Prostate gland (tissue), 2 donors: Measurements from ENCODE around the gene TWF2.

Source experiments
- POLR2AphosphoS5 ChIP-seq: sonication (generic); formaldehyde crosslinking; IDR thresholded peaks from one replicate; pipeline ENCODE4 v1.6.1; 2017; ENCODE audit warnings: antibody characterized with exemption
- TF ChIP-seq, protein P1 (sequence below), 4 experiments: fragments of 200-600 bp in 2 of 4; fragments of 450-650 bp in 2 of 4; sonication (generic) in 2 of 4; IDR thresholded peaks; 1 replicate in 3 of 4; 2 replicates in 1 of 4; pipeline ENCODE4 v1.5.1; 2016 to 2019; ENCODE audit warnings: antibody characterized with exemption in 4 of 4, mild to moderate bottlenecking in 2 of 4, moderate library complexity in 2 of 4

DNA sequence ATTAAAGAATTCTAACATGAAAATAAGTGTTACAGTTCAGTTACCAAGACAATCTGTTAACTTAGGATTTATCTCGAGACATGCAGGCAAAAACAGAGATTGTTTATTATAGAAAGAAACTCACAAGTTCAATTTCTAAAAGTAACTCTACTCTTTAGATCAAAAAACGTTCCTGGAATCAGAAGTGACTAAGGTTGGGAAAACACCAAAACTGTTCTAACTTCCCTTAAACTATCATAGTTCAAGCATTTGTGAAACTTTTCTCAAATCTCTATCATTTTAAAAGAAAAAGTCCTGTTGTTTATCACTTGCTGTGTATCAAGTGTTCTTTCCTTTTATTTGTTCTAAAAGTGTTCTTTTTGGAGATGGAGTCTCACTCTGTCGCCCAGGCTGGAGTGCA, 30.8 kb upstream of the TWF2 start:
- TF ChIP-seq, protein P1, sequence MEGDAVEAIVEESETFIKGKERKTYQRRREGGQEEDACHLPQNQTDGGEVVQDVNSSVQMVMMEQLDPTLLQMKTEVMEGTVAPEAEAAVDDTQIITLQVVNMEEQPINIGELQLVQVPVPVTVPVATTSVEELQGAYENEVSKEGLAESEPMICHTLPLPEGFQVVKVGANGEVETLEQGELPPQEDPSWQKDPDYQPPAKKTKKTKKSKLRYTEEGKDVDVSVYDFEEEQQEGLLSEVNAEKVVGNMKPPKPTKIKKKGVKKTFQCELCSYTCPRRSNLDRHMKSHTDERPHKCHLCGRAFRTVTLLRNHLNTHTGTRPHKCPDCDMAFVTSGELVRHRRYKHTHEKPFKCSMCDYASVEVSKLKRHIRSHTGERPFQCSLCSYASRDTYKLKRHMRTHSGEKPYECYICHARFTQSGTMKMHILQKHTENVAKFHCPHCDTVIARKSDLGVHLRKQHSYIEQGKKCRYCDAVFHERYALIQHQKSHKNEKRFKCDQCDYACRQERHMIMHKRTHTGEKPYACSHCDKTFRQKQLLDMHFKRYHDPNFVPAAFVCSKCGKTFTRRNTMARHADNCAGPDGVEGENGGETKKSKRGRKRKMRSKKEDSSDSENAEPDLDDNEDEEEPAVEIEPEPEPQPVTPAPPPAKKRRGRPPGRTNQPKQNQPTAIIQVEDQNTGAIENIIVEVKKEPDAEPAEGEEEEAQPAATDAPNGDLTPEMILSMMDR (IDR thresholded peaks at IDR 0.05): no peak
- TF ChIP-seq POLR2AphosphoS5: no peak
